SJSA1 (cell line): ENCODE data around the gene COX4I1. TPM values are rescaled to one million over a fixed set of nuclear protein-coding genes. Genes with fewer than 3 reads are reported as not detected.

Experiments used
- DNase-seq, 2 experiments: peaks; one replicate each; pipeline ENCODE4 v3.0.0-alpha.2; 2015 to 2020; ENCODE audit warnings: low spot score in 2 of 2, low read depth in 1 of 2
- H3K27ac ChIP-seq: fragments of 250-450 bp; sonication (Bioruptor Pico); 2 replicates; pipeline ENCODE4 v1.5.1; 2020; ENCODE audit warnings: mild to moderate bottlenecking, moderate library complexity
- H3K27me3 ChIP-seq: fragments of 250-450 bp; sonication (Bioruptor Pico); replicated peaks from 2 replicates; pipeline ENCODE4 v1.5.1; 2020; ENCODE audit warnings: mild to moderate bottlenecking, moderate library complexity
- H3K36me3 ChIP-seq: fragments of 250-450 bp; sonication (Bioruptor Pico); 2 replicates; pipeline ENCODE4 v1.5.1; 2020; ENCODE audit warnings: mild to moderate bottlenecking
- H3K4me1 ChIP-seq: fragments of 250-450 bp; sonication (Bioruptor Pico); replicated peaks from 2 replicates; pipeline ENCODE4 v1.6.1; 2021; ENCODE audit warnings: mild to moderate bottlenecking
- H3K4me3 ChIP-seq: fragments of 250-450 bp; sonication (Bioruptor Pico); 2 replicates; pipeline ENCODE4 v1.5.1; 2020; ENCODE audit warnings: mild to moderate bottlenecking
- H3K9me3 ChIP-seq: fragments of 250-450 bp; sonication (Bioruptor Pico); replicated peaks from 2 replicates; pipeline ENCODE4 v1.5.1; 2020; ENCODE audit warnings: mild to moderate bottlenecking
- total RNA-seq: library from RNA; depleted of rRNA; stranded (reverse); fragments of >200 nt; shearing (Covaris generic); gene quantifications from 2 replicates; pipeline ENCODE4 v1.2.3, GENCODE V29; 2014; rRNA removed

Gene COX4I1
- total RNA-seq, 1 experiment from 2014 or later: 631 TPM

- Histone ChIP-seq H3K27ac (no peak overlapping the region), H3K4me1 (no peaks in the 10 kb centered on the region), H3K36me3 (no peaks in the 10 kb centered on the region), H3K9me3 (no peaks in the 10 kb centered on the region), H3K27me3 (0 out of 2 replicates have a peak, but pooled peaks cover 2% of the 10 kb centered on the region), H3K4me3 (no peak overlapping the region)
- DNase-seq: no peak
Measured at GRCh38 chr16:85848986-85849385, 49.5 kb downstream of the COX4I1 start.

GRCh38 chr16:85849388-85849787 lies 49.9 kb downstream of the COX4I1 start:
- Histone ChIP-seq H3K4me3 (no peak overlapping the region), H3K27me3 (0 out of 2 replicates have a peak, but pooled peaks cover 2% of the 10 kb centered on the region), H3K4me1 (no peaks in the 10 kb centered on the region), H3K27ac (no peak overlapping the region), H3K36me3 (no peaks in the 10 kb centered on the region), H3K9me3 (no peaks in the 10 kb centered on the region)
- no peak for DNase-seq

- DNase-seq: no peak
- no peak overlapping the region for H3K27ac ChIP-seq
- H3K36me3 ChIP-seq: no peaks in the 10 kb centered on the region
- no peaks in the 10 kb centered on the region for H3K27me3 ChIP-seq
- H3K4me1 ChIP-seq: no peaks in the 10 kb centered on the region
- no peak overlapping the region for H3K4me3 ChIP-seq
- no peaks in the 10 kb centered on the region for H3K9me3 ChIP-seq
Measured at GRCh38 chr16:85850344-85850880, 50.9 kb downstream of the COX4I1 start.

- Histone ChIP-seq H3K4me1 (no peaks in the 10 kb centered on the region), H3K9me3 (no peaks in the 10 kb centered on the region), H3K36me3 (no peaks in the 10 kb centered on the region), H3K27me3 (no peaks in the 10 kb centered on the region), H3K27ac (no peak overlapping the region), H3K4me3 (no peak overlapping the region)
- peak in 1 of 2 experiments; percentile 27 for DNase-seq
Measured at GRCh38 chr16:85851034-85851785, 51.7 kb downstream of the COX4I1 start.

- 0 out of 2 replicates have a peak, but pooled peaks cover 3% of the 10 kb centered on the region for H3K27me3 ChIP-seq
- H3K4me1 ChIP-seq: no peaks in the 10 kb centered on the region
- H3K36me3 ChIP-seq: no peaks in the 10 kb centered on the region
- DNase-seq: peak in 1 of 2 experiments; percentile 22
- no peak overlapping the region for H3K27ac ChIP-seq
- no peaks in the 10 kb centered on the region for H3K9me3 ChIP-seq
- H3K4me3 ChIP-seq: no peak overlapping the region
Measured at GRCh38 chr16:85853547-85854545, 54.4 kb downstream of the COX4I1 start.

- no peaks in the 10 kb centered on the region for H3K4me1 ChIP-seq
- 0 out of 2 replicates have a peak, but pooled peaks cover 3% of the 10 kb centered on the region for H3K27me3 ChIP-seq
- H3K36me3 ChIP-seq: no peaks in the 10 kb centered on the region
- no peaks in the 10 kb centered on the region for H3K9me3 ChIP-seq
- no peak overlapping the region for H3K27ac ChIP-seq
- H3K4me3 ChIP-seq: no peak overlapping the region
- no peak for DNase-seq
Measured at GRCh38 chr16:85854935-85855334, 55.4 kb downstream of the COX4I1 start.

- no peak overlapping the region for H3K27ac ChIP-seq
- no peak overlapping the region for H3K4me3 ChIP-seq
- peak in 1 of 2 experiments; percentile 27 for DNase-seq
- H3K36me3 ChIP-seq: no peaks in the 10 kb centered on the region
- no peaks in the 10 kb centered on the region for H3K9me3 ChIP-seq
- H3K4me1 ChIP-seq: no peaks in the 10 kb centered on the region; the same call in 1 of the 2 replicates
- H3K27me3 ChIP-seq: 0 out of 2 replicates have a peak, but pooled peaks cover 3% of the 10 kb centered on the region
Measured at GRCh38 chr16:85856079-85856478, 56.6 kb downstream of the COX4I1 start.

- 0 out of 2 replicates have a peak, but pooled peaks cover 3% of the 10 kb centered on the region for H3K27me3 ChIP-seq
- H3K4me3 ChIP-seq: no peak overlapping the region
- no peaks in the 10 kb centered on the region for H3K9me3 ChIP-seq
- H3K27ac ChIP-seq: no peak overlapping the region
- DNase-seq: peak in 1 of 2 experiments; percentile 14
- H3K36me3 ChIP-seq: no peaks in the 10 kb centered on the region
- no peaks in the 10 kb centered on the region; the same call in 1 of the 2 replicates for H3K4me1 ChIP-seq
Measured at GRCh38 chr16:85856585-85856984, 57.1 kb downstream of the COX4I1 start.

Other genes starting within 250 kb of the COX4I1 start
- 11.9 and 42.7 TPM in 2 replicates for gene GSE1, start 186.4 kb upstream of the COX4I1 start, total RNA-seq
- gene GINS2, start 110.7 kb upstream of the COX4I1 start, total RNA-seq: 39.8 and 51.4 TPM in 2 replicates
- 7.7 and 20.8 TPM in 2 replicates for gene C16orf74, start 48.6 kb upstream of the COX4I1 start, total RNA-seq
- 53.9 and 70.0 TPM in 2 replicates for gene EMC8, start 151 bp upstream of the COX4I1 start, total RNA-seq
- 0.56 and 1.1 TPM in 2 replicates for gene IRF8, start 99.5 kb downstream of the COX4I1 start, total RNA-seq